AG09309 (cell line): ENCODE measurements around the gene TNIK.
"Not testable (repeated sequence)": the region's sequence is repeated elsewhere in the genome, so short reads cannot be mapped to it uniquely, and the experiment has no call there.

Experiments
- DNase-seq: peaks from one replicate; pipeline ENCODE4 v3.0.0-alpha.2; 2010; ENCODE audit warnings: low read depth
- H3K4me3 ChIP-seq: 2 replicates; pipeline ENCODE4 v1.5.1; 2011; ENCODE audit warnings: mild to moderate bottlenecking, low read depth, low read length, moderate library complexity; ENCODE audit not compliant: control insufficient read depth
- TF ChIP-seq, protein P1 (sequence below): IDR thresholded peaks from 2 replicates; pipeline ENCODE4 v1.5.1; 2011; ENCODE audit warnings: mild to moderate bottlenecking, low read depth, low read length, inconsistent platforms; ENCODE audit not compliant: insufficient read depth, control insufficient read depth; ENCODE audit errors: missing control alignments

Gene TNIK

DNA sequence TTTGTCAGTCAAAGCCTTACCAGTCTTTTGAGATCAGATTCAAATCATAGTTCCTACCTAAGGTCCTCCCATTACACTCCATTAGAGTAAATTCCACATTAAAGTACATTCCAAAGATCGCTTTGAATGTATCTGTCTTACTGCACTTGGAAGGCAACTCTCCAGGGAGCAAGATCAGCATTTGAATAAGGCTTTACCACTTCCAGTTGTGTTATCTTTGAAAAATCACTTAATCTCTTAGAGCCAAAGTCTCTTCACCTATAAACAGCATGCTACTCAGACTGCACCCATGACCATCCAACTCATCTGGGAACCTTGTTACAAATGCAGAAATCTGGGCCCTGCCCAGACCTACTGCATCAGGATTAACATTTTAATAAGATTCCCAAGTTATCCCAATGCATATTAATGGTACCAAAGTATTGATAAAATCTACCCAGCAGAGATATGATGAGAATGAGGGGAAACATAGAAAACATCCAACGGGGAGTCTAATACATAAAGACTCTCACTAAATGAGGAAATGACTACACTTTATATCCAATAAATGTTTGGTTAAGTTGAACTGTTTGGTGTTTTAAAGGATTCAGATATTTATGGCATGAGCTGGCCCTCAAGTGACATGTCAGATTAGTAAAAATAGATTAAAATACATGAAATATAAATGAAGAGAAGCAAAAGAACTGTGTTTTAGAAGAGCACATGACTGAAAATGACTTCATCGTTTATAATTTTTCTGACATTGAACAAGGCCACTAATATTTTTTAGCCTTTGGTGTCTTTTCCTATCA lies 75.9 kb downstream of the TNIK start:
- DNase-seq = no peak
- H3K4me3 ChIP-seq = no peak overlapping the region
- TF ChIP-seq, protein P1, sequence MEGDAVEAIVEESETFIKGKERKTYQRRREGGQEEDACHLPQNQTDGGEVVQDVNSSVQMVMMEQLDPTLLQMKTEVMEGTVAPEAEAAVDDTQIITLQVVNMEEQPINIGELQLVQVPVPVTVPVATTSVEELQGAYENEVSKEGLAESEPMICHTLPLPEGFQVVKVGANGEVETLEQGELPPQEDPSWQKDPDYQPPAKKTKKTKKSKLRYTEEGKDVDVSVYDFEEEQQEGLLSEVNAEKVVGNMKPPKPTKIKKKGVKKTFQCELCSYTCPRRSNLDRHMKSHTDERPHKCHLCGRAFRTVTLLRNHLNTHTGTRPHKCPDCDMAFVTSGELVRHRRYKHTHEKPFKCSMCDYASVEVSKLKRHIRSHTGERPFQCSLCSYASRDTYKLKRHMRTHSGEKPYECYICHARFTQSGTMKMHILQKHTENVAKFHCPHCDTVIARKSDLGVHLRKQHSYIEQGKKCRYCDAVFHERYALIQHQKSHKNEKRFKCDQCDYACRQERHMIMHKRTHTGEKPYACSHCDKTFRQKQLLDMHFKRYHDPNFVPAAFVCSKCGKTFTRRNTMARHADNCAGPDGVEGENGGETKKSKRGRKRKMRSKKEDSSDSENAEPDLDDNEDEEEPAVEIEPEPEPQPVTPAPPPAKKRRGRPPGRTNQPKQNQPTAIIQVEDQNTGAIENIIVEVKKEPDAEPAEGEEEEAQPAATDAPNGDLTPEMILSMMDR = no peak

DNA sequence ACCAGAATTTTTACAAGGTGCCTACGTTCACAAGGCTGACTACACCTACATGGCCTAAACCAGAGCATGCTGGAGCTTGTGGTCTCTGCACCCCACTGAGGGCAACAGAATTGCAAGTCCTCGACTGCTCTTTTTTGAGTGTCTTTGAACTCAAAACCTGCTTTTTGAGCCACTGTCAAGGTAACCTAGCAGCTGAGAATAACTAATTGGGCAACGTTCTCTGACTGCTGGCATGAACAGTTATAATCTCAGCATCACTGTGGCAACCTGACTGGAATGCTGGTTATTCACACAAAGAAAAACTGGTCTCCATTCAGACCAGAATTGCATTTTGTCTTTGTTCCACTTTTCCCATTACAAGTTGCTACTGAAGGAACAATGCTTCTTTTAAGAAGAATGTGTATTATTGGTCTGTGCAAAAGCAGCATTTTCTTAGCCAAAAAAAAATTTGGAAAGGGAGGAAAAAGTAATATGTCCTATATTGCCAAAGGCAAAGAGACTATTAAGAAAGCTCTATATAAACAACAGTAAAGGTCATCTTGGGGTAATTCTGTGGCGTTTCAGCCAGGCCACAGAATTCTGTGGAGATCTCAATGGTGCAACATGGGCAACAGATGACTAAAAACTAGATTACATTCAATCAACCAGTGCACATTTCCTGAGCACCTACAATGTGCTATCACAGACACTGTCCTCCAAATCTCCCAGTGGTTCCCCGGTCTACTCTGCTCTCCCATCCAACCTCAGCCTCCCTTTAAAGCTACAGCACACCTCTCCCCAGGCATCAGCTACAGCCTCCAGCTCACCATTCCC lies 76.8 kb downstream of the TNIK start:
- DNase-seq = peak; percentile 41
- TF ChIP-seq, protein P1 = no peak
- no peak overlapping the region for H3K4me3 ChIP-seq

DNA sequence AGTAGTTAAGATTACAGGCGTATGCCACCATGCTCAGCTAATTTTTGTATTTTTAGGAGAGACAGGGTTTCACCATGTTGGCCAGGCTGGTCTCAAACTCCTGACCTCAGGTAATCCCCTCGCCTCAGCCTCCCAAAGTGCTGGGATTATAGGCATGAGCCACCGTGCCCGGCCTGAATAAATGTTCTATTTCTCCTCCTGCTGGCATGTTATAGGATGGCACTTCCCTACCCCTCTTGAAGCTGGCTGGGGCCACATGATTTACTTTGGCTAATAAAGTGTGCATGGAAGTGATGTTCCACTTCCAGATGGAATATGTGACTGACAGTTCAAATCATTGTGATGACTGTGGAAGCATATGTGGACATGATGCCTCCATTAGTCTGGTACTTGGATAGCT lies 77.9 kb downstream of the TNIK start:
- not testable (repeated sequence) for DNase-seq, H3K4me3 ChIP-seq

DNA sequence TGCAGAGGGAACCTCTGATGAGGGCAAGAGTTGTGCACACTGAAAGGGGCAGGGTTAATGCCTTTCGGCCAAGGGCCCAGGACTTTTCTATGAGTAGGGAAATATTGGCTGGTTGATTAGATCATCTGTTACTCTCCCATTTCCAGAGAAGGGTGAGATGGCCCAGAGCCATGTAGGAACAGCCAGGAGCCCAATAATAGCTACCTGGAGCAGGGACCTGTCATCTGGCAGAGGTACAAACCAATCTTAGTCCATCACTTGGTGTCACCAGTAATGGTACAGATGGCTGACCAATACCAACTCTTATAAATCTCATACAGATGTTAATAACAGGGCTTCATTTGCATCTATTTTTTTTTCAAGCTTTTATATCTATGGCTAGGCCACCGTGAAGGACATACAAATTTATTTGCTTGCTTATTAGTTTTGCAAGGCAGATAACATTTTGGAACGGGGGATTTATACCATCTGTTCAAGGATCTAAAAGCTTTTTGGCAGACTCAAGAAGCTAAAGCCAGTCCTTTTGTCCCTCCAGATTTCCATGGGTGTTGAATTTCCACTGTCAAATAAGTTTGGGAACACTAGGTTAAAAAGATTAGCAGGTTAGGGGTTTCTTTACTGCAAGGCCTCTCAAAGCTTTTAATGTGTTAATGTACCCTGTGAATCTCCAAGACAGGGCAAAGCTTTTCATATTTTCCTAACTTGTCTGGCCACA lies 79.3 kb downstream of the TNIK start:
- TF ChIP-seq, protein P1 = no peak
- no peak for DNase-seq
- H3K4me3 ChIP-seq = no peak overlapping the region

DNA sequence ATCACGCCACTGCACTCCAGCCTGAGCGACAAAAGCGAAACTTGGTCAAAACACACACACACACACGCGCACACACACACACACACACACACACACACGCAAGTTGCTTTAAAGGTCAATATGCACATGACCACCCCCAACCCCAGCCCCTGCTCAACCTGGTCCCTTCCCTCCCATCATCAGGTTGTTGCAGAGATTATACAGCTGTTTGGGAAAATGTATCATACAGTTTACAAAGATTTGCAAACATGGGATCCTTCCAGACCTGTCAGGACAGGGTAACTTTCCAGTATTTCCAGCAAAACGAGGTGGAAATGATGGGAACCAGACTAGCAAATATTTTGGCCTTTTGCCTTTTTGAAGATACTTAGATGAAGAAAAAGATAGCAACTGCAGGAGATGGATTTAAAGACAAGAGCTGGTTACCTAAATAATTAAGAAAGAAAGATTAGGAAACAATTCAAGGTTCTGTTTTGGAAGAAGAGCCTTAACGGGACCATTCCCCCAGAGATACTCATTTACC lies 80.2 kb downstream of the TNIK start:
- no peak for DNase-seq
- TF ChIP-seq, protein P1 = no peak
- no peak overlapping the region for H3K4me3 ChIP-seq

DNA sequence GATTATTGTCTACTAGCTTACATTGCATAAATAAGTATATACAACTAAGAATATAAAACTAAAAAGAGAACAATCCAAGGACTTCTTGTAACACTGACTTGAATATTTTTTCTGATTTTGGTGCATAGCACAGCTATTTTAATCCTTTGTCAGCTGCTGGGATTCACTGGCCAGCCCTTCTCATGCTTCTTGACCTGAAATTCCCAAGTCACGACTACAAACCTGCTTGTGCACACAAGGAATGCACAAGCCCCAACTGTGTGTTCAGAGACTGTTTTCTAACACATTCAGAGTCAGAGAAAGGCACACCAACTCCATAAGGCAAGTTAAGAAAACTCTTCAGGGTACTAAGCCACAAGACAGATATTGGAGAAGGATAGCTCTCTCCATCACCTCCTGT lies 80.9 kb downstream of the TNIK start:
- TF ChIP-seq, protein P1 = no peak
- H3K4me3 ChIP-seq = no peak overlapping the region
- no peak for DNase-seq
